H1 (cell line): Measurements from ENCODE around the gene LAMC1. TPM values are rescaled to one million over a fixed set of nuclear protein-coding genes. Genes with fewer than 3 reads are reported as not detected.

Experiments
- CBX5 ChIP-seq: fragments of 300-800, 300-1000 bp; sonication (generic); IDR thresholded peaks from 2 replicates; pipeline ENCODE4 v1.7.1; 2016; ENCODE audit warnings: antibody characterized with exemption, low read length, low read depth
- CHD2 ChIP-seq: IDR thresholded peaks from 2 replicates; pipeline ENCODE4 v1.6.1; 2012; ENCODE audit warnings: low read length, improper control_type of control experiment
- HDAC2 ChIP-seq, 2 experiments: fragments of 300-600 bp in 1 of 2; sonication (generic) in 1 of 2; IDR thresholded peaks; 2 replicates each; pipeline ENCODE4 v1.6.1; 2011 to 2012; ENCODE audit warnings: low read depth in 2 of 2, low read length in 2 of 2, mild to moderate bottlenecking in 2 of 2, moderate library complexity in 2 of 2, borderline replicate concordance in 1 of 2, inconsistent platforms in 1 of 2
- TAF7 ChIP-seq: optimal IDR thresholded peaks from 2 replicates; pipeline ENCODE3; 2011; ENCODE audit warnings: low read depth, mild to moderate bottlenecking, inconsistent platforms, low read length, moderate library complexity, borderline replicate concordance
- polyA plus RNA-seq, 7 experiments: library from polyadenylated mRNA; depleted of rRNA in 3 of 7; stranded (reverse) in 5 of 7; unstranded in 2 of 7; fragments of >200 nt in 5 of 7; fragments of 200-250 nt in 2 of 7; gene quantifications; 1 replicate in 5 of 7; 2 replicates in 1 of 7; 4 replicates in 1 of 7; pipeline versions ENCODE4 v1.2.1 to v1.2.3, GENCODE V29; 2011 to 2013; ENCODE audit warnings: missing spikeins in 2 of 7, mixed read lengths in 2 of 7
- total RNA-seq: library from RNA; stranded (reverse); fragmentation: NEBNext Ultra II Directional; extraction: Animal tissue kit (Norgen Biotek cat#: 25700); gene quantifications from 2 replicates; pipeline ENCODE4 v1.2.1, GENCODE V29; 2021
- TF ChIP-seq, protein P1 (sequence below): IDR thresholded peaks from 2 replicates; pipeline ENCODE4 v1.6.1; 2012; ENCODE audit warnings: inconsistent platforms

The LAMC1 gene
- total and polyA plus RNA-seq, 2 of the 8 experiments (the other 6 are each of a cell fraction or from before 2014, with no cell fraction given): 47.6 to 90.3 TPM

DNA sequence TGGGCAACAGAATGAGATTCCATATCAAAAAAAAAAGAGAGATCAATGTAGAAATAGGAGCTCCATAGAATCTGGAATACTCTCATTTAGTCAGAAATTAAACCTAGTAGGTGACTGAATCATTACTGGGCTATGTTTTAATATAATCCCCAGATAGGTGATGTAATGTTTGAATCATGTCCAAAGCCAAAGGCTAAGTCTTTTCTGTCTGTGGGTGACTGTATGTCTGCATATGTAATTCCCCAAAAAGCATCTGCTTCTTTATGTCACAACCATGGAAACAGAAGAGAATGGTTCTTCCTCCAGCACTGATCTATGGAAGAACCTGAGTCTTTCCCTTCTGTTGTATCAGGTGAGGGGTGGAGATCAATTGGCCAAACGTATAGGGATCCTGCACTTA lies 168.6 kb downstream of the LAMC1 start (continued):
- TF ChIP-seq, protein P1, sequence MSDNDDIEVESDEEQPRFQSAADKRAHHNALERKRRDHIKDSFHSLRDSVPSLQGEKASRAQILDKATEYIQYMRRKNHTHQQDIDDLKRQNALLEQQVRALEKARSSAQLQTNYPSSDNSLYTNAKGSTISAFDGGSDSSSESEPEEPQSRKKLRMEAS: no peak
- TF ChIP-seq TAF7 (no peak), HDAC2 (IDR thresholded peaks at IDR 0.05; ENCODE audit: borderline replicate concordance in 1 of 2, low read depth in 2 of 2, low read length in 2 of 2) (no peak), CBX5 (no peak), CHD2 (no peak)
